Measurements from ENCODE around the gene SCMH1.

GRCh38 chr1:41149570-41149969 lies 92.5 kb downstream of the SCMH1 start:
- no peak for TF ChIP-seq CTCF (IDR thresholded peaks at IDR 0.05)
- no peak for TF ChIP-seq ELF1 (IDR thresholded peaks at IDR 0.05)
- TF ChIP-seq MXI1 (IDR thresholded peaks at IDR 0.05; ENCODE audit: low read depth, low read length): no peak
- TF ChIP-seq TAF1 (IDR thresholded peaks at IDR 0.05; ENCODE audit: borderline replicate concordance, low read depth, low read length): no peak
- no peak for TF ChIP-seq YY1 (IDR thresholded peaks at IDR 0.05; ENCODE audit: low read depth)
- TF ChIP-seq RXRA (IDR thresholded peaks at IDR 0.05; ENCODE audit: borderline replicate concordance, low read depth): no peak
- no peak for TF ChIP-seq USF2 (IDR thresholded peaks at IDR 0.05; ENCODE audit: borderline replicate concordance, low read depth, low read length)
- TF ChIP-seq, protein P1, sequence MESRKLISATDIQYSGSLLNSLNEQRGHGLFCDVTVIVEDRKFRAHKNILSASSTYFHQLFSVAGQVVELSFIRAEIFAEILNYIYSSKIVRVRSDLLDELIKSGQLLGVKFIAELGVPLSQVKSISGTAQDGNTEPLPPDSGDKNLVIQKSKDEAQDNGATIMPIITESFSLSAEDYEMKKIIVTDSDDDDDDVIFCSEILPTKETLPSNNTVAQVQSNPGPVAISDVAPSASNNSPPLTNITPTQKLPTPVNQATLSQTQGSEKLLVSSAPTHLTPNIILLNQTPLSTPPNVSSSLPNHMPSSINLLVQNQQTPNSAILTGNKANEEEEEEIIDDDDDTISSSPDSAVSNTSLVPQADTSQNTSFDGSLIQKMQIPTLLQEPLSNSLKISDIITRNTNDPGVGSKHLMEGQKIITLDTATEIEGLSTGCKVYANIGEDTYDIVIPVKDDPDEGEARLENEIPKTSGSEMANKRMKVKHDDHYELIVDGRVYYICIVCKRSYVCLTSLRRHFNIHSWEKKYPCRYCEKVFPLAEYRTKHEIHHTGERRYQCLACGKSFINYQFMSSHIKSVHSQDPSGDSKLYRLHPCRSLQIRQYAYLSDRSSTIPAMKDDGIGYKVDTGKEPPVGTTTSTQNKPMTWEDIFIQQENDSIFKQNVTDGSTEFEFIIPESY (IDR thresholded peaks at IDR 0.05; ENCODE audit: borderline replicate concordance, low read depth): no peak
- TF ChIP-seq SIN3A (IDR thresholded peaks at IDR 0.05; ENCODE audit: borderline replicate concordance, low read depth, low read length): no peak
- TF ChIP-seq POLR2AphosphoS5 (IDR thresholded peaks at IDR 0.05; ENCODE audit: low read depth, low read length): no peak

Data from SK-N-SH (cell line).